GM21367 (cell line): ENCODE measurements around the gene SH3BP1.

Experiments used
- ATAC-seq: cut with Tn5 transposase; IDR thresholded peaks from one replicate; pipeline ENCODE4 v1.9.1; 2021; ENCODE audit not compliant: unreplicated experiment

SH3BP1 gene

DNA sequence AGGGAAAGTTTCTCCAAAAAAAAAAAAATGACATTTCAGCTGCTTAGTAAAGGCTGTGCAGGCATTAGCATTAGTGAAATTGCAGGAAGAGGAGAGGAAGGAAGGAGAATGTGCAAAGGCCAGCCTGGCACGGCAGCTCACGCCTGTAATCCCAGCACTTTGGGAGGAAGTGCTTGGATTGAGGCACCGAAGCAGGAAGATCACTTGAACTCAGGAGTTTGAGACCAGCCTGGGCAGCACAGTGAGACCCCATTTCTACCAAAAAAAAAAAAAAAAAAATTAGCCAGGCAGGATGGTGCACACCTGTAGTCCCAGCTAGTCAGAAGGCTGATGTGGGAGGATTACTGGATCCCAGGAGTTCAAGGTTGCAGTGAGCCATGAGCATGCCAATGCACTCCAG lies 65.2 kb downstream of the SH3BP1 start:
- ATAC-seq = no peak

DNA sequence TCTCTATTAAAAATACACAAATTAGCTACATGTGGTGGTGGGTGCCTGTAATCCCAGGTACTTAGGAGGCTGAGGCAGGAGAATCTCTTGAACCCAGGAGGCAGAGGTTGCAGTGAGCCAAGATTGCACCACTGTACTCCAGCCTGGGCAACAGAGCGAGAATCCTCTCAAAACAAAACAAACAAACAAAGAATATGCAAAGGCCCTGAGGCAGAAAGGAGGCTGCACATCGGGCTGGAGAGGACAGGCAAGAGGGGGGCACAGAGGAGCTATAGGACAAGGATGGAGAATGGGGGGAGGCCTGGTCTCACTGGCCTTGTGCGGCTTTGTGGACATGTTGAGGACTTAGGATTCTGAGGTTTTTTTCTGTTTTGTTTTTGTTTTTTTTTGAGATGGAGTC lies 65.7 kb downstream of the SH3BP1 start:
- no peak for ATAC-seq
